GM18861 (cell line): Measurements from ENCODE around the gene ASTN2.

Source experiments
- ATAC-seq: cut with Tn5 transposase; IDR thresholded peaks from one replicate; pipeline ENCODE4 v1.9.1; 2021; ENCODE audit not compliant: unreplicated experiment

The ASTN2 gene

DNA sequence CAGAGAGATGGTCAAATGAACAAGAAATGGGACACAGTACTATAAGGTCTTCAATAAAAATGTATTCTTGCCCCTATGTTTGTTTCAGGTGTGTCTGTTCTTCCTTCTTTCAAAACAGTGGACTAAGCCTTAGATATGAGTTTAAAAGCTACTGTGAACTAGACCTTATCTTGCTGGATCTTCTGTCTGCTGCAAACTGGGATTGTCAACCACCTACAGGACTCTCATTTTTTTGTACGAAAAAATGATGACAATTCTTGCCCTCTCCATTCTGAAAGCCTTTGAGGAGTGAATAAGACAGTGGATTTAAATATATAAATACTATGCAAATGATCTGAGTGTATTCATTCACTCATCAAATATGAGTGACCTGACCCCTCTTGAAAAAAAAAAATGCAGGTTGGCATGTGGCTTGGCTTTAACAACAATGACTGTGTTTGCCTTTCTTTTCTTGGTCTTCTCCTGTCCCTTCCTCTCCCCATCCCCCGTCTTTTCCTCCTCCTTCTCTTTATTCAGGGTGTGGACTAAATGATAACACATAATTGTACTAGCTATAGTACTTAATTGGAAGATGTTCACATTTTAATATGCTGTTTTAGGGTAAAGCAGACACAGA, 963.2 kb downstream of the ASTN2 start:
- no peak for ATAC-seq

DNA sequence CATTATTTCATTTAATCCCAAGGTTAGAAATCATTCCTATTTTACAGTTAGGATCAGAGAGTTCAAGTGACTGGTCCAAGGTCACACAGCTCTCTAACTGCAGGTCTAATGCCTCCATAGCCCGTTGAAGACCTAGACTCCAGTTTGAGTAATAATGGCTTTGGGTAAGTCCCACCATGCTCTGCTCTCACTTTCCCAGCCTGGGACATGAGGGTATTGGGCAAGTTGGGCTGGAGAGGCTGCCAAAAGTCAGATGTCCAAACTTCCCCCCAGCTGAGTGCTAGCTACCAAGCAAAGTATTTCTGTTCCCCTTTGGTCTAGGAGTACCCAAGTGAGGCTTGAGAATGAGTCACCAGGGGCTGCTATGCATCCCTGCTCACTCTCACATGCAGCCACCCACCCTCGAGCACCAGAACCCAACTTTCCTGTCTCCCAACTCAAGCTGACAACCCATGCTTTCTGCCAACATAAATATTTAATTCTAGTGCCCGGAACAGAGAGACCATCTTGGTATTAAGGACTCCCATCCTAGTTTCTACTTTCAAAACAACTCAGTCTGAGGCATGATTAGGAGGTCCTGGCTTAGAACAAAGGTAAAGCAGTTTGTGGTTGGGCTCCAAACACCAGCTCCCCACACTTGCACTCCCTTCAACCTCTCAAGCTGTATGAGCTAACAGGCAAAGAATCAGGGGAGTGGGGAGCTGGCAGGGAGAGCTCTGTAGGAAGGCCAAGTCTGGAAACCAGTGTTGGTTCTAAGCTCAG, 964.3 kb downstream of the ASTN2 start:
- peak; percentile 78 for ATAC-seq

DNA sequence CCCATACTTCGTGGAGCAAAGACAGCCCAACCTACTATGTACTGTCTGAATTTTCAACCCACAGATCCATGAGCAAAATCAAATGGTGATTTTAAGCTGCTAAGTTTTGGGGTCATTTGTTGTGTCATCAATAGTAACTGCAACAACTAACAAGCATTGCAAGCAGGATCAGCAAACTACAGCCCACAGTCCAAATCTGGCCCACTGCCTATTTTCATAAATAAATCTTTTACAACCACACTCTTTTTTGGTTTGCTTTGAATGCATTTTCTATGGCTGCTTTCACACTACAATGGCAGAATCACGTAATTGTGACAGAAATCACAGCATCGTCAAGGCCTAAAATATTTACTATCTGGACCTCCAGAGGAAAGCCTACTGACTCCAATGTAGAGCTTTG, 964.9 kb downstream of the ASTN2 start:
- ATAC-seq, result no peak

- ATAC-seq, result no peak
Observed at GRCh38 chr9:116448431-116448830, 966.4 kb downstream of the ASTN2 start.

- ATAC-seq, result no peak
Observed at GRCh38 chr9:116447934-116448333, 966.9 kb downstream of the ASTN2 start.

DNA sequence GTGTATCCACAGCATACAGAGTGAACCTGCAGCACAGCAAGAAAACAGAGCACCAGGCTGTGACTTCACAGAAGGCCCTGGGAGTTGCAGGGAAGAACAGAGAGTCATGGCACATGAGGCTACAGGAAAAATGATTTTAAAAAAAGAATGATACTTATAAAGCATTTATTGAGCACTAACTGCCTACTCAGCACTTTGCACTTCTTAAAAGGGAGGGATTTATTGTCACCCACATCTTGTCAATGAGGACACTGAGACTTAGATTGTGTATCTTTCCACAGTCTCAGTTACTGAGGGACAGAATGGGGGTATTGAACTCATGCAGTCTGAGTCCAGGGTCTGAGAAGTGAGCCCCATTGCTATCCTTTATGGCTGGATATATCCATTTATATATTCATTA, 972.3 kb downstream of the ASTN2 start:
- ATAC-seq, result no peak

DNA sequence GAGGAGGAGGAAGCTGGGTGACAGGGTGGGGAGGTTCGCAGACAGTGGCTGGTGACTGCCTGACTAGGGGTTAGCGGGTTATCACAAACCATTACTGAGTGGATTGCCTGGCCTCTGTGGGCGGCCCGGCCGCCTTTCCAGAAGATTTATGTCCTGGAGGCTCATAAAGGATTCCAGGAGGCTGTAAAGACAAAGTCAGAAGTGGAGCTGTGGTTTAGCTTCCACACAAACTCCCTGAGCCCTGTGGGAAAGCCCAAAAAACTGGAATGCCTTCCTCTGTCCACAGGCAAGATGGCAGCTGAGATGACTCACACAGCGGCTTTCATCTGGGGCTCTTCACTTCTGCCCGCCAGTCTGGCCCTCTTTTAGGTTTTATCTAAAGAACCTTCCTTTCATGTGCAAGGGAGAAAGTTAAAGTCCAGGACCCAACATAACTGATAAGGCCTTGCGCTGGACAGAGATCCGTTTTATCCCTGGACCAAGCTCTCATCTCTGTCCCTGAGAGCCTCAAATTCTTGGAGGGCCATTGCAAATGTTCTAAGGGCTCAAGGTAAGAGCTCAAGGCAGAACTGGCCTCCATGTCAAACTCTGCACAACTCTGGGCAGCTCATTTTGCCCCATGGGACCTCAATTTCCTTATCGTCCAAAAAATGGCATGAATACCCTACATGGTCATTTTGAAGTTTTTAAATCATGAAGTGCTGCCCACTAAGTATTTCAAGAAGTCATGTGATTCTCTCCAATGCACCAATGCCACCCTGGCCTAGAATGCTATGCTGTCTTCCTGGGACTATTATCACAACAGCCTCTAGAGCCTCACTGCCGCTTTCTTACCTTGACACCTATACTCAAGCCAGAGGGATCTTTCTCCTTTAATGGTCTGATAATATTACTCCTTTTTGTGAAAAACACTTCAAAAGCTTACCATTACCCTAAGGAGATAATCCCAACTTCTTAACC, 977.2 kb downstream of the ASTN2 start:
- ATAC-seq, result no peak

GRCh38 chr9:116436121-116436520, 978.7 kb downstream of the ASTN2 start:
- ATAC-seq, result no peak

DNA sequence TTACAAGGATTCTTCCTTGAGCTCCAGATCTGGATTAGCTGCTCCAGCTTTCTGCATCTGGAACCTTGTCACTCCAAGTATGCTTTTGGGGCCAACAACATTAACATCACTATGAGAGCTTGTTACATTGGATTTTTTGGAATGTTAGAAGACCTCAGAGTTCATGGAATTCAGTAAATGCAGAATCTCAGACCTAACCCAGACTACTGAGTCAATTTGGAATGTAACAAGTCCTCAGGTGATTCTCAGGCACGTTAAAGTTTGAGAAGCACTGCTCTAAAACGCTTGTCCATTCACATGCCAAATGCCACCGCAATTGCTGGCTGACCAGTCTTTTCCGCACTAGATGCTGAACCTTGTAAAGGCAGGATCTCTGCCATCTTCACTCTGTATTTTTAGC, 979.2 kb downstream of the ASTN2 start:
- ATAC-seq, result no peak

DNA sequence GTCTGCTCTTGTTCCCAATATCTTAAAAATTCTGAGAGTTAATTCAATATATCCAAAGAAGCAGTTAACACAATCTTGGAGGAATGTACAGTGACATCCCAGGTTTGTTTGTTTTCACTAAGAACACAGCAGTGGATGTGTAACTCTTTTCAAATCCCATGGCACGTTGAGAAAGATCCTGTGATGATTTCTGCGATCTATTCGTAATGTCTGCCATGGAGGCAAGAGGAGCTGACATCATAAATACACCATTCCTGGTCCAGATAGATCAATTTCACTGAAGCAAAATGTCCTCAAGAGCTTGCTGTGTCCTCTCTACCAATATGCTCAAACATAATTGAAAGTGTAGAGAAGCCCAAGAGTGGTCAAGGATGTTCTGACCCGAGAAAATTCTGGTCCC, 980.5 kb downstream of the ASTN2 start:
- no peak for ATAC-seq

GRCh38 chr9:116432051-116432450, 982.8 kb downstream of the ASTN2 start:
- no peak for ATAC-seq

- ATAC-seq, result no peak
Observed at GRCh38 chr9:116430849-116431248, 984.0 kb downstream of the ASTN2 start.

DNA sequence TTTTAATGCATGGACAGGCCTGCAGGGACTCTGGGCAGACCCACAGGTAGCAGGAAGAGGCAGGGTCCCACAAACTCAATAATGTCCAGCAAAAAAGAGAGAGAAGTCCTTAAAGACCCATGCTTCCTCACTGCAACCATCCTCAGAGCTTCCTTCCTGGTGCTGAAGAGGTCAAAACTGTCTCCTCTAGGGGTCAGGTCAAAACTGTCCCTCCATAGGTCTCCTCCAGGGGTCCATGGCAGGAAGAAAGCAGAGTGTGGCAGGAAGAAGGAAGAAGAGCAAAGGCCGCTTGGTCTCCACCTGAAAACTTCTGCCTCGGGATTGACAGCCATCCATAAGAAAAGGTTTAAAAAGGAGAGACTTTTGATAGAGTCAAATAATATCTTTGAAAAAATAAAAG, 989.6 kb downstream of the ASTN2 start:
- ATAC-seq, result no peak

GRCh38 chr9:116423149-116423548, 991.7 kb downstream of the ASTN2 start:
- no peak for ATAC-seq

GRCh38 chr9:116422119-116422979, 992.5 kb downstream of the ASTN2 start:
- no peak for ATAC-seq

- no peak for ATAC-seq
Observed at GRCh38 chr9:116420993-116421538, 993.8 kb downstream of the ASTN2 start.

DNA sequence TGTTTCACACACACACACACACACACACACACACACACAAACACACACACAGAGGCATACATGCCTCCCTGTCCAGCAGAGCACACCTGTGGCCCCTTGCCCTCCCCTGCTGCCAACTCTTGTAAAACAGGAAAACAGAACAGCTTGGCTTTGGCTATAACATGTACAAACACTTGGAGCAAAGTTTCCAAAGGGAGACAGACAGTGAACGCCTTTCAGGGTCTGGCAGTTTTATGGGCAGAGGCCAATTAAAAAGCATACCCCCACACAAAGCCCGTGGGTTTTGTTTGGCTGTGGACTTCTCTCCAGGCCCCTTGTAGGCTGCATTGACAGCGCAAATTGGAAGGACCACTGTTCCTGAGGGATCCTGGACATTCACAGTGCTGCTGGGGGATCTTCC, 995.7 kb downstream of the ASTN2 start:
- ATAC-seq, result no peak

DNA sequence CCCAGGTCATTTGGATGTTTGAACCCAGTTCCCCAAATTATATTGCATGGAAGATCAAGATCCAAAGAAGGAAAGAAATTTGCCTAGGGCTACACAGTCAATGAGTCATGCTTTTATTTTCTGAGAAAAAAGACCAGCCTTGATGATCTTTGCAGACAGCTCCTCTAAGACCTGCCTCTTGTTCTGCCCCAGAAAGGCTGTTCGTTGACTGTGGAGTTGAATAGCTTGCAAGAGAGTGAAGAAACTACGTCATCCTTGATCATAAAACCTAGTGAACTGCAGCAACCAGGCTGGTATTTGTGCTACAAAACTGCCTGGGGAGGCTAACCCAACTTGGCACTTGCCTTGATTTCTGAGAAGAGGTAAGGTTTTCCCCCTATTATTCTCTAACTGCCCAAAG, 997.4 kb downstream of the ASTN2 start:
- ATAC-seq, result no peak

DNA sequence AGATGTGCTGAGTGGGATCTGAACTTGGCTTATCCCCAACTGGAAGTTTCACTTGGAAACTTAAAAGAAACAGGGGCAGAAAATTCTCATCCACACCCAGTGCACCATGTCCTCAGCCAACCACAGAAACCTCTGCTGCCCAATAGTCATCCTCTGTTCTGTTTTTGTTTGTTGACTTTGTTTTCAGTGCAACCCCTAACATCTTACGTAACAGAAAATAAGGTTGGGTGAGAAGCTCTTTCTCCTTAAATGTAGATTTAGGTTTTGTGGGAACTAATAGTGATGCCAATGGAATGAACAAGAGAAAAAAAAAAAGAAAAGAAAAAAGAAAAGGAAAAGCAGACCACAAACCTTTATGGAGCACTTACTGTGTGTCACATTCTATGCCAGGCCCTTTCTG, 998.4 kb downstream of the ASTN2 start:
- ATAC-seq, result no peak

GRCh38 chr9:116414374-116414773, 1000.5 kb downstream of the ASTN2 start:
- ATAC-seq, result no peak
